HCT116 (cell line): ENCODE data around the gene INPP4A. TPM values are rescaled to one million over a fixed set of nuclear protein-coding genes. Genes with fewer than 3 reads are reported as not detected.

Experiments used
- ATAC-seq: fragments of 200-7000 bp; cut with Tn5 transposase; 2 replicates; pipeline ENCODE4 v1.9.1; 2020; ENCODE audit warnings: mild to moderate bottlenecking, moderate library complexity
- BruUV-seq: library from RNA; stranded (reverse); fragments of 400-500 nt; replicated peaks from 2 replicates; lab custom pipeline; 2021; lab: Mats Ljungman, UMichigan
- CTCF ChIA-PET: fragments of 300-600 bp; sonication (Branson Sonifier 250); formaldehyde crosslinking; loops from one replicate; lab custom pipeline; 2021; ENCODE audit warnings: antibody characterized with exemption; lab: Charles Lee
- POLR2A ChIA-PET: fragments of 300-600, 350-600 bp; sonication (Branson Sonifier 250); formaldehyde crosslinking; loops from one replicate; lab custom pipeline; 2021; ENCODE audit warnings: antibody characterized with exemption; lab: Charles Lee
- RAD21 ChIA-PET, 2 experiments: fragments of 300-600 bp; sonication (Branson Sonifier 250); formaldehyde crosslinking; loops; one replicate each; lab custom pipeline; 2023; ENCODE audit warnings: low total read pairs in 2 of 2; ENCODE audit not compliant: uncharacterized antibody in 2 of 2, unreplicated experiment in 2 of 2, low non-redundant PET in 1 of 2; lab: Charles Lee
- DNase-seq: peaks from one replicate; pipeline ENCODE4 v3.0.0-alpha.2; 2010; ENCODE audit warnings: low read depth, low spot score
- H2AFZ ChIP-seq: fragments of 200-600 bp; shearing (Covaris generic), sonication (generic); 2 replicates; pipeline ENCODE4 v1.6.1; 2017; ENCODE audit warnings: low read depth, mixed run types, mixed read lengths, antibody characterized with exemption, low read length; ENCODE audit not compliant: poor library complexity, severe bottlenecking
- H3K27ac ChIP-seq: 2 replicates; pipeline ENCODE4 v1.5.1; 2012; ENCODE audit warnings: low read depth, low read length
- H3K27me3 ChIP-seq: fragments of 200-600 bp; sonication (generic); 2 replicates; pipeline ENCODE4 v1.6.1; 2016; ENCODE audit warnings: mixed run types, low read length, mixed read lengths; ENCODE audit not compliant: insufficient read depth
- H3K36me3 ChIP-seq, 2 experiments: fragments of 200-500 bp in 1 of 2; fragments of 200-600 bp in 1 of 2; sonication (Bioruptor generic) in 1 of 2; sonication (generic) in 1 of 2; 2 replicates each; pipeline versions ENCODE4 v1.5.1 to v1.6.1; 2014 to 2016; ENCODE audit warnings: low read length in 2 of 2, inconsistent platforms in 1 of 2, mixed read lengths in 1 of 2, mixed run types in 1 of 2; ENCODE audit not compliant: insufficient read depth in 2 of 2, control insufficient read depth in 1 of 2
- H3K4me1 ChIP-seq, 2 experiments: fragments of 200-600 bp in 1 of 2; sonication (generic) in 1 of 2; 2 replicates each; pipeline versions ENCODE4 v1.5.1 to v1.6.1; 2012 to 2017; ENCODE audit warnings: low read length in 2 of 2, inconsistent platforms in 1 of 2, mild to moderate bottlenecking in 1 of 2, mixed read lengths in 1 of 2, mixed run types in 1 of 2, moderate library complexity in 1 of 2; ENCODE audit not compliant: insufficient read depth in 2 of 2, control insufficient read depth in 1 of 2
- H3K4me2 ChIP-seq: fragments of 200-600 bp; sonication (generic); 2 replicates; pipeline ENCODE4 v1.6.1; 2017; ENCODE audit warnings: mixed run types, low read length, mixed read lengths
- H3K4me3 ChIP-seq, 2 experiments: fragments of 200-600 bp in 1 of 2; sonication (generic) in 1 of 2; replicated peaks in 1 of 2; 2 replicates each; pipeline ENCODE4 v1.5.1; 2011 to 2016; ENCODE audit warnings: low read length in 2 of 2, control low read depth in 1 of 2, low read depth in 1 of 2, mild to moderate bottlenecking in 1 of 2, mixed read lengths in 1 of 2, mixed run types in 1 of 2
- H3K79me2 ChIP-seq: fragments of 200-600 bp; sonication (generic); 2 replicates; pipeline ENCODE4 v1.6.1; 2017; ENCODE audit warnings: mild to moderate bottlenecking, mixed run types, low read length, moderate library complexity, mixed read lengths; ENCODE audit not compliant: insufficient read depth
- H3K9ac ChIP-seq: fragments of 200-600 bp; sonication (generic); 2 replicates; pipeline ENCODE4 v1.6.1; 2016; ENCODE audit warnings: low read length, mixed read lengths
- H3K9me2 ChIP-seq: fragments of 200-600 bp; sonication (generic), shearing (Covaris generic); 2 replicates; pipeline ENCODE4 v1.6.1; 2017; ENCODE audit warnings: mixed run types, mild to moderate bottlenecking, moderate library complexity; ENCODE audit not compliant: insufficient read depth
- H3K9me3 ChIP-seq, 2 experiments: fragments of 200-500 bp in 1 of 2; fragments of 200-600 bp in 1 of 2; sonication (Bioruptor generic) in 1 of 2; sonication (generic) in 1 of 2; 2 replicates each; pipeline ENCODE4 v1.6.1; 2014 to 2017; ENCODE audit warnings: low read length in 2 of 2, mixed read lengths in 2 of 2, inconsistent platforms in 1 of 2, low read depth in 1 of 2, mild to moderate bottlenecking in 1 of 2, mixed run types in 1 of 2, moderate library complexity in 1 of 2; ENCODE audit not compliant: control insufficient read depth in 1 of 2, insufficient read depth in 1 of 2
- H4K20me1 ChIP-seq: fragments of 200-600 bp; sonication (generic), shearing (Covaris generic); 2 replicates; pipeline ENCODE4 v1.6.1; 2017; ENCODE audit warnings: mixed run types, mild to moderate bottlenecking, moderate library complexity; ENCODE audit not compliant: insufficient read depth
- CTCF ChIP-seq, 3 experiments: fragments of 200-600 bp in 1 of 3; sonication (generic) in 1 of 3; IDR thresholded peaks in 2 of 3; conservative IDR thresholded peaks in 1 of 3; 2 replicates each; pipeline ENCODE4 v1.5.1; 2012 to 2017; ENCODE audit warnings: low read depth in 2 of 3, low read length in 2 of 3, antibody characterized with exemption in 1 of 3, borderline replicate concordance in 1 of 3, control low read depth in 1 of 3, mild to moderate bottlenecking in 1 of 3, mixed read lengths in 1 of 3, mixed run types in 1 of 3, moderate library complexity in 1 of 3; ENCODE audit not compliant: insufficient read depth in 1 of 3
- EZH2 ChIP-seq: fragments of 200-600 bp; sonication (generic); IDR thresholded peaks from 2 replicates; pipeline ENCODE4 v1.6.1; 2017; ENCODE audit warnings: antibody characterized with exemption, mixed run types
- JUND ChIP-seq: IDR thresholded peaks from 2 replicates; pipeline ENCODE4 v1.6.1; 2012
- SP1 ChIP-seq: IDR thresholded peaks from 2 replicates; pipeline ENCODE4 v1.6.1; 2012; ENCODE audit warnings: low read depth
- YY1 ChIP-seq: IDR thresholded peaks from 2 replicates; pipeline ENCODE4 v1.6.1; 2011; ENCODE audit warnings: low read length, low read depth, moderate library complexity, mild to moderate bottlenecking; ENCODE audit not compliant: insufficient replicate concordance; ENCODE audit errors: extremely low read depth
- ZBTB33 ChIP-seq: IDR thresholded peaks from 2 replicates; pipeline ENCODE4 v1.6.1; 2011; ENCODE audit warnings: mild to moderate bottlenecking, low read length, moderate library complexity; ENCODE audit not compliant: insufficient replicate concordance; ENCODE audit errors: extremely low read depth
- ZNF274 ChIP-seq: fragments of 200-500 bp; sonication (Bioruptor generic); IDR thresholded peaks from 2 replicates; pipeline ENCODE4 v1.6.1; 2014; ENCODE audit warnings: mild to moderate bottlenecking, low read depth, low read length, inconsistent platforms
- intact Hi-C: fragments of 100-400 bp; cut with micrococcal nuclease; formaldehyde crosslinking; loops from 2 replicates; pipeline ENCODE4 v1.10.0; 2022
- total RNA-seq: library from RNA; stranded (reverse); gene quantifications from one replicate; pipeline ENCODE4 v1.2.1, GENCODE V29; 2021; ENCODE audit not compliant: unreplicated experiment

The INPP4A gene
- total RNA-seq, 1 experiment from 2014 or later: 18.5 TPM

GRCh38 chr2:98460573-98461497 lies 16.2 kb downstream of the INPP4A start:
- intact Hi-C loops: no loop called here
- no peak overlapping the region for H3K27ac ChIP-seq
- ATAC-seq: no peak
- RAD21 ChIA-PET: no interaction called here
- POLR2A ChIA-PET: no interaction called here
- CTCF ChIA-PET: no interaction called here
- no peaks in the 10 kb centered on the region for H3K9me2 ChIP-seq
- no peaks in the 10 kb centered on the region for H4K20me1 ChIP-seq
- TF ChIP-seq JUND (no peak), YY1 (no peak), ZBTB33 (no peak), SP1 (no peak), CTCF (IDR thresholded peaks at IDR 0.05 in 2 of 3, conservative IDR thresholded peaks at IDR 0.05 in 1 of 3; ENCODE audit: borderline replicate concordance in 1 of 3, insufficient read depth in 1 of 3, low read depth in 2 of 3, low read length in 2 of 3) (no peak), ZNF274 (no peak), EZH2 (no peak)
- no peak overlapping the region for H3K9ac ChIP-seq
- H3K9me3 ChIP-seq: no peaks in the 10 kb centered on the region
- H3K36me3 ChIP-seq: no peaks in the 10 kb centered on the region
- no peaks in the 10 kb centered on the region for H3K27me3 ChIP-seq
- H3K4me1 ChIP-seq: peaks cover 7 to 46% of the 10 kb centered on the region in 2 experiments
- BruUV-seq: no TSS peak
- no peak overlapping the region for H3K4me2 ChIP-seq
- H3K4me3 ChIP-seq: no peak overlapping the region
- H3K79me2 ChIP-seq: peaks cover 12% of the 10 kb centered on the region; the same call in 1 of the 2 replicates
- no peak for DNase-seq
- no peak overlapping the region for H2AFZ ChIP-seq
